Measurements from ENCODE around the gene RIOK3. TPM values are rescaled to one million over a fixed set of nuclear protein-coding genes. Genes with fewer than 3 reads are reported as not detected.

RIOK3 gene
- total RNA-seq, 2 donors from 2014 or later, result 76.6 to 165 TPM

DNA sequence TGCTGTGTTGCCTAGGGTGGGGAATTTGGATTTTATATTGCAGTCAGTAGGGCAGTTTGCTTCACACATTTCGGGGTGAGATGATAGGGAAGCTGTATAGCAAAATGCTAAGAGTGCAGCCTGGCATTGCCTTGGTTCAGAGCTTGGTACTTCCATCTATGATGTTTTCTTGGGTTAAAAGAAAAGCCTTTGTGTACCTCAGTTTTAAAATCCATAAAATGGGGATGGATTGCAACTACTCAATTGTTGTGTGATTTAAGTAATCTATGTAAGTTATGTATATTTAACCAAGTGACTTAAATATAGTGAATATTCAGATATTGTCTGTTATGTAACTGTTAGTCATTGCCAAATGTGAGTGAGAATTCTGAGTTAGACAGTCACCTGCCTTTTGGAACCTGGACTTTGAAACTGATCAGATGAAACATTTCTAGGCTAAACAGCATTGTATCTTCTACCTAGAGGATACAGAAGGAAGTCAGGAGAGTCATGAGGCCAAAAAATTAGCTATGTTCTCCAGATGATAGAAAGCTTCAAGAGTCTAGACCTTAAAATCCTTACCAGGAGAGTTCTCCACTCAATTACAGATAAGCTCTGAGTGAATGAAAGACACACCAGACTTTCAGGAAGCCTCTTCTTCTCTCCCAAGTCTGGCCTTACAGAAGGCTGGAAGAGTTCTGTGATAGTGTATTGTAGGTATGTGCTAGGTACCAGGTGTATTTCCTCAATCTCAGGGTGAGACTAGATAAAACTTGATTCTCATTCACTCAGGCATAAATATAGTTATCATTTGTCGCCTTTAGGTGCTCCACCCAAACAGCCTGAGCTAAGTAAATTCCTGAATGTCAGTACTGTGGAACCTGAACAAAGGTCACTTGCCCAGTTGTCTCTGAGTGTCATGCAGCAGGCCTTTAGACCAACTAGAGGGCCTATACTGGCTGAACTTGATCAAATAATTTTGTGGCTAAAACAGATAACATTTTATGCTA, 7.5 kb downstream of the RIOK3 start:
- Histone ChIP-seq H3K4me3 (no peak overlapping the region), H3K27ac (peak overlapping the region; percentile 57), H3K4me1 (peaks cover 10% of the 10 kb centered on the region), H3K9me3 (no peaks in the 10 kb centered on the region), H3K27me3 (no peaks in the 10 kb centered on the region), H3K9ac (ENCODE audit: low read depth in 2 of 2, low read length in 2 of 2) (no peak overlapping the region), H3K36me3 (peaks cover 11% of the 10 kb centered on the region)
- DNase-seq, result peak; percentile 62
- TF ChIP-seq, protein P1, sequence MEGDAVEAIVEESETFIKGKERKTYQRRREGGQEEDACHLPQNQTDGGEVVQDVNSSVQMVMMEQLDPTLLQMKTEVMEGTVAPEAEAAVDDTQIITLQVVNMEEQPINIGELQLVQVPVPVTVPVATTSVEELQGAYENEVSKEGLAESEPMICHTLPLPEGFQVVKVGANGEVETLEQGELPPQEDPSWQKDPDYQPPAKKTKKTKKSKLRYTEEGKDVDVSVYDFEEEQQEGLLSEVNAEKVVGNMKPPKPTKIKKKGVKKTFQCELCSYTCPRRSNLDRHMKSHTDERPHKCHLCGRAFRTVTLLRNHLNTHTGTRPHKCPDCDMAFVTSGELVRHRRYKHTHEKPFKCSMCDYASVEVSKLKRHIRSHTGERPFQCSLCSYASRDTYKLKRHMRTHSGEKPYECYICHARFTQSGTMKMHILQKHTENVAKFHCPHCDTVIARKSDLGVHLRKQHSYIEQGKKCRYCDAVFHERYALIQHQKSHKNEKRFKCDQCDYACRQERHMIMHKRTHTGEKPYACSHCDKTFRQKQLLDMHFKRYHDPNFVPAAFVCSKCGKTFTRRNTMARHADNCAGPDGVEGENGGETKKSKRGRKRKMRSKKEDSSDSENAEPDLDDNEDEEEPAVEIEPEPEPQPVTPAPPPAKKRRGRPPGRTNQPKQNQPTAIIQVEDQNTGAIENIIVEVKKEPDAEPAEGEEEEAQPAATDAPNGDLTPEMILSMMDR (IDR thresholded peaks at IDR 0.05), result no peak
- intact Hi-C loops (cut with DNase I), result no loop called here

DNA sequence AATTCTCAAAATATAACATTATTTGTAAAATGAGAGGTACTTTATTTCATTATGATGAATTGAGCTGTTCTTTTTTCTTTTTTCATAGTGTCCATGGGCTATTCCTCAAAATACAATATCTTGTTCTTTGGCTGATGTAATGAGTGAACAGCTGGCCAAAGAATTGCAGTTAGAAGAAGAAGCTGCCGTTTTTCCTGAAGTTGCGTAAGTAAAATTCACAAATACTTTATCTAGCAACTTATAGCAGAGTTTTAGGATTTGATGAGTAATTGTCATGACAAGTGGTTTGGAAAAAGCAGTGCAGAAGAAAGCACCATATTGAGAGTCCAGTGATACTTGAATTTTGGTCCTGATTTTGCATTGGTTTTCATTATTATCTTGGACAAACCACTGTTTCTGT, 9.8 kb downstream of the RIOK3 start:
- Histone ChIP-seq H3K9ac (ENCODE audit: low read depth in 2 of 2, low read length in 2 of 2) (no peak overlapping the region), H3K9me3 (no peaks in the 10 kb centered on the region), H3K27me3 (no peaks in the 10 kb centered on the region), H3K36me3 (peaks cover 25% of the 10 kb centered on the region), H3K27ac (no peak overlapping the region), H3K4me3 (no peak overlapping the region), H3K4me1 (peaks cover 10% of the 10 kb centered on the region)
- TF ChIP-seq, protein P1 (IDR thresholded peaks at IDR 0.05), result no peak
- no peak for DNase-seq
- intact Hi-C loops (cut with DNase I), result no loop called here

DNA sequence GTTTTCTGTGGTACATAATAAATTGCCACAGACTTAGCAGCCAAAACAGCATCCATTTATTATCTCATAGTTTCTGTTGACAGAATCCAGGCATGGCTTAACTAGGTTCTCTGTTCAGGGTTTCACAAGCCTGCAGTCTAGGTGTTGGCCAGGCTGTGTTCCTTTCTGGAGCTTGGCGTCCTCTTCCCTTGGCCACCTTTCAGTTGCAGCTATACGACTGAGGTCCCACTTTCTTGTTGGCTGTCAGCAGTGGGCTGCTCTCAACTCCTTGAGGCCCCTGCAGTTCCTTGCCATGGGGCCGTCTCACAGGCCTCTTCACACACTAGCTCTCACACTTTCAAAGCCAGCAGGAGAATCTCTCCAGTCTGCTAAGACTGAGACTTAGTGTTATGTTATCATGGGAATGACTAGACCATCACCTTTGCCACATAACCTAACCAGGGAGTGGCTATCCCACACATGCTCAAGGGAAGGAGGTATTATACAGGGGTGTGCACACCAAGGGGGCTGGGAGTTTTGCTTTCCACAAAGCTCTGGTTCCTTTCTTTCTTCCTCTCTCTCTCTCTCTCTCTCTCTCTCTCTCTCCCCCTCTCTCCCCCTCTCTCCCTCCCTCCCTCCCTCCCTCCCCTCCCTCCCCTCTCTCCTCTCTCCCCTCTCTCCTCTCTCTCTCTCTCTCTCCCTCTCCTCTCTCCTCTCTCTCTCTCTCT, 15.8 kb downstream of the RIOK3 start:
- H3K4me1 ChIP-seq, result no peaks in the 10 kb centered on the region
- intact Hi-C loops (cut with DNase I), result no loop called here
- no peak overlapping the region for H3K4me3 ChIP-seq
- TF ChIP-seq, protein P1 (IDR thresholded peaks at IDR 0.05), result no peak
- H3K9ac ChIP-seq (ENCODE audit: low read depth in 2 of 2, low read length in 2 of 2), result no peak overlapping the region
- H3K9me3 ChIP-seq, result no peaks in the 10 kb centered on the region
- no peak for DNase-seq
- no peak overlapping the region for H3K27ac ChIP-seq
- peaks cover 32% of the 10 kb centered on the region for H3K36me3 ChIP-seq
- H3K27me3 ChIP-seq, result no peaks in the 10 kb centered on the region

DNA sequence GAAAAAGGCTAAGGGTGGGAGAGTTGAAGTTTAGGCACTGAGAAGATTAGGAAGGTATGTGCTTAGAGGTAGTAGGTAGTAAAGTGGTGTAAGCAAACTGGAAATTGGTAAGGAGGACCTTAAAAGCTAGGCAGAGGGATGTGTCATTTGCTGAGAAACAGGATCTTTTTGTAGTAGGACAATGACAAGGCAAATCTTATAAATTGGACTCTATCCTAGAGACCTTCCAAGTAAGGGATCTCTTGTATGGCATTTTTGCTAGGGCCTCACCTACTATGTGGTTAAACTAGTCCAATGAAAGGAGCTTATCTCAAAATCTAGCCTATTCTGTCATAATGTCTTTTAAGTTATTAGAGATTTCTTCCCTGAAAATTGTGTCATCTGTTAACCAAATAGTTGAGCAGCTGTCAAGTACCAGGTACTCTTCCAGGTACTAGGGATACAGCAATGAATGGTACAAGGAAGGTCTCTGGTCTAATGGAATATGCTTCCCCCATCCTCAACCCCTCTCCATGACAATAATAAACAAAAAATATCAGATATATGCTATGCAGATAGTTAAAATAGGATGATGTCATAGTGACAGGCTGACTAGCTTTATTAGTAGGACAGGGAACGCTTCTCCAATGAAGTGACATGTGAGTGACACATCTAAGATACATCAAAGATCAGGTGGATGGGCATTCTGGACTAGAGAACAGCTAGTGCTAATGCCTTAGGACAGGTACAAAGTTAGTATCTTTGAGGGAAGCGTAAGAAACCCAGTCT, 17.7 kb downstream of the RIOK3 start:
- intact Hi-C loops (cut with DNase I), result no loop called here
- no peaks in the 10 kb centered on the region for H3K27me3 ChIP-seq
- no peak overlapping the region for H3K9ac ChIP-seq (ENCODE audit: low read depth in 2 of 2, low read length in 2 of 2)
- no peak overlapping the region for H3K4me3 ChIP-seq
- TF ChIP-seq, protein P1 (IDR thresholded peaks at IDR 0.05), result no peak
- no peak overlapping the region for H3K27ac ChIP-seq
- no peak for DNase-seq
- no peaks in the 10 kb centered on the region for H3K9me3 ChIP-seq
- peaks cover 28% of the 10 kb centered on the region for H3K36me3 ChIP-seq
- no peaks in the 10 kb centered on the region for H3K4me1 ChIP-seq

DNA sequence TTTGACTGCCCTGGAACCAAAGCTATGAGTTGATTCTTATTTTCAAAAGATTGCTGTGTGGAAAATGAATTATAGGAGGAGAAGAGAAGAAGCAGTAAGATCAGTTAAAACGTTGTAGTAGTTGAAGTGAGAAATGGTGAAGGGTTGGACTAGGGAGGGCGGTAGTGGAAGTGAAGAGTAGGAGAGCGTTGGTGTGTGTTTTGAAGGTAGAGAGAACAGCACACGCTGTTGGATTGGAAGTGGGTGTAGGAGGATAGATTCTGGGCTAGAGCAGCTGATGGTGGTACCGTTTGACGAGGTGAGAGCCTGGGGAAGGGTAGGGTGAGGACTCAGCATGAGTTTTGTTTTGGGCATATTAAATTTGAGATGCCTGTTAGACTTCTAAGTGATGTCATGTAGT, 18.4 kb downstream of the RIOK3 start:
- H3K27me3 ChIP-seq, result no peaks in the 10 kb centered on the region
- no peak overlapping the region for H3K27ac ChIP-seq
- TF ChIP-seq, protein P1 (IDR thresholded peaks at IDR 0.05), result no peak
- no peaks in the 10 kb centered on the region for H3K4me1 ChIP-seq
- peaks cover 23% of the 10 kb centered on the region for H3K36me3 ChIP-seq
- H3K4me3 ChIP-seq, result no peak overlapping the region
- no peak for DNase-seq
- H3K9me3 ChIP-seq, result no peaks in the 10 kb centered on the region
- intact Hi-C loops (cut with DNase I), result no loop called here
- no peak overlapping the region for H3K9ac ChIP-seq (ENCODE audit: low read depth in 2 of 2, low read length in 2 of 2)
